ENCODE data around the gene CCDC88B. TPM values are rescaled to one million over a fixed set of nuclear protein-coding genes. Genes with fewer than 3 reads are reported as not detected.

CCDC88B gene
- total RNA-seq, 1 experiment from 2014 or later: 9.6 TPM

GRCh38 chr11:64385945-64386704 is 46.1 kb downstream of the CCDC88B start:
- TF ChIP-seq CTCF (conservative IDR thresholded peaks at IDR 0.05) (no peak), EZH2 (IDR thresholded peaks at IDR 0.05; ENCODE audit: low read depth) (no peak)
- BruUV-seq (replicated peaks): no TSS peak
- Histone ChIP-seq H3K4me1 (replicated peaks; ENCODE audit: insufficient read depth) (peaks cover 44% of the 10 kb centered on the region), H4K20me1 (ENCODE audit: insufficient read depth) (no peaks in the 10 kb centered on the region), H3K27ac (no peak overlapping the region), H3F3A (ENCODE audit: insufficient read depth, low read depth) (peaks cover 18% of the 10 kb centered on the region; the same call in 1 of the 2 replicates), H3K36me3 (ENCODE audit: low read depth) (no peaks in the 10 kb centered on the region), H2AFZ (no peak overlapping the region), H3K4me3 (no peak overlapping the region), H3K9me2 (ENCODE audit: insufficient read depth) (no peaks in the 10 kb centered on the region), H3K79me2 (ENCODE audit: low read depth) (no peaks in the 10 kb centered on the region), H3K9me3 (ENCODE audit: insufficient read depth, low read depth) (no peaks in the 10 kb centered on the region), H3K27me3 (ENCODE audit: insufficient read depth, low read depth) (no peaks in the 10 kb centered on the region), H3K4me2 (peak overlapping the region; percentile 12; the same call in 1 of the 2 replicates)
- intact Hi-C loops (cut with micrococcal nuclease; ENCODE audit: unreplicated experiment): loop anchor here (1.0 kb wide), 1 partner anchor 53 kb away; no protein-coding TSS in a partner anchor
- POLR2A ChIA-PET (ENCODE audit: unreplicated experiment): interaction anchor here (0.5 to 0.9 kb wide), 5 partner anchors 31 to 347 kb away, joined by 3 to 23 read pairs (median 10); partner anchors contain the start of gene ESRRA
- CTCF ChIA-PET: interaction anchor here (0.5 to 1.3 kb wide), 5 partner anchors 14 to 889 kb away, joined by 3 to 8 read pairs (median 4); no protein-coding TSS in a partner anchor
- DNase-seq: peak; percentile 81 to 98

GRCh38 chr11:64387916-64388315 is 47.9 kb downstream of the CCDC88B start:
- ChIA-PET POLR2A (ENCODE audit: unreplicated experiment) (no interaction called here), CTCF (no interaction called here)
- no peaks in the 10 kb centered on the region for H3K9me2 ChIP-seq (ENCODE audit: insufficient read depth)

GRCh38 chr11:64388894-64389293 is 48.9 kb downstream of the CCDC88B start:
- Histone ChIP-seq H3K4me2 (no peak overlapping the region), H3K9me3 (ENCODE audit: insufficient read depth, low read depth) (no peaks in the 10 kb centered on the region), H3K79me2 (ENCODE audit: low read depth) (no peaks in the 10 kb centered on the region), H3K9me2 (ENCODE audit: insufficient read depth) (no peaks in the 10 kb centered on the region), H2AFZ (no peak overlapping the region), H3K36me3 (ENCODE audit: low read depth) (no peaks in the 10 kb centered on the region), H3K27ac (no peak overlapping the region), H4K20me1 (ENCODE audit: insufficient read depth) (no peaks in the 10 kb centered on the region), H3F3A (ENCODE audit: insufficient read depth, low read depth) (peaks cover 18% of the 10 kb centered on the region; the same call in 1 of the 2 replicates), H3K4me3 (no peak overlapping the region), H3K27me3 (ENCODE audit: insufficient read depth, low read depth) (no peaks in the 10 kb centered on the region), H3K4me1 (replicated peaks; ENCODE audit: insufficient read depth) (peaks cover 32% of the 10 kb centered on the region)
- ChIA-PET POLR2A (ENCODE audit: unreplicated experiment) (no interaction called here), CTCF (no interaction called here)
- no peak for DNase-seq
- no TSS peak for BruUV-seq (replicated peaks)
- intact Hi-C loops (cut with micrococcal nuclease; ENCODE audit: unreplicated experiment): no loop called here
- TF ChIP-seq EZH2 (IDR thresholded peaks at IDR 0.05; ENCODE audit: low read depth): no peak
- no peak for TF ChIP-seq CTCF (conservative IDR thresholded peaks at IDR 0.05)

More at GRCh38 chr11:64387916-64388315, 47.9 kb downstream of the CCDC88B start:
- H3K36me3 ChIP-seq (ENCODE audit: low read depth): no peaks in the 10 kb centered on the region
- no peak overlapping the region for H3K27ac ChIP-seq
- no TSS peak for BruUV-seq (replicated peaks)
- no peaks in the 10 kb centered on the region for H4K20me1 ChIP-seq (ENCODE audit: insufficient read depth)
- no peak overlapping the region for H2AFZ ChIP-seq
- no peak for TF ChIP-seq EZH2 (IDR thresholded peaks at IDR 0.05; ENCODE audit: low read depth)
- TF ChIP-seq CTCF (conservative IDR thresholded peaks at IDR 0.05): no peak
- no peaks in the 10 kb centered on the region for H3K27me3 ChIP-seq (ENCODE audit: insufficient read depth, low read depth)
- no peaks in the 10 kb centered on the region for H3K9me3 ChIP-seq (ENCODE audit: insufficient read depth, low read depth)
- H3K4me3 ChIP-seq: no peak overlapping the region
- no peak overlapping the region for H3K4me2 ChIP-seq
- peaks cover 34% of the 10 kb centered on the region for H3K4me1 ChIP-seq (replicated peaks; ENCODE audit: insufficient read depth)
- DNase-seq: no peak
- H3F3A ChIP-seq (ENCODE audit: insufficient read depth, low read depth): peaks cover 18% of the 10 kb centered on the region; the same call in 1 of the 2 replicates
- intact Hi-C loops (cut with micrococcal nuclease; ENCODE audit: unreplicated experiment): no loop called here
- H3K79me2 ChIP-seq (ENCODE audit: low read depth): no peaks in the 10 kb centered on the region
